VCaP (cell line): ENCODE results near the gene CDK6.
"Not testable (repeated sequence)": the region's sequence is repeated elsewhere in the genome, so short reads cannot be mapped to it uniquely, and the experiment has no call there.

Experiments
- H3K27ac ChIP-seq: fragments of 450-650 bp; 2 replicates; pipeline ENCODE4 v1.5.1; 2017
- CTCF ChIP-seq: fragments of 450-650 bp; conservative IDR thresholded peaks from 2 replicates; pipeline ENCODE4 v1.5.1; 2017; ENCODE audit warnings: mild to moderate bottlenecking, moderate library complexity

The CDK6 gene

GRCh38 chr7:92875719-92876118, 39.3 kb upstream of the CDK6 start:
- H3K27ac ChIP-seq = no peak overlapping the region
- TF ChIP-seq CTCF = no peak

- no peak overlapping the region for H3K27ac ChIP-seq
- no peak for TF ChIP-seq CTCF
These were observed 38.8 kb upstream of the CDK6 start for GRCh38 chr7:92875173-92875572.

GRCh38 chr7:92874567-92874966, 38.2 kb upstream of the CDK6 start:
- H3K27ac ChIP-seq = no peak overlapping the region
- TF ChIP-seq CTCF = no peak

- no peak for TF ChIP-seq CTCF
- H3K27ac ChIP-seq = no peak overlapping the region
These were observed 37.4 kb upstream of the CDK6 start for GRCh38 chr7:92873776-92874175.

- no peak overlapping the region for H3K27ac ChIP-seq
- TF ChIP-seq CTCF = no peak
These were observed 36.3 kb upstream of the CDK6 start for GRCh38 chr7:92872701-92873100.

GRCh38 chr7:92868683-92869293, 32.4 kb upstream of the CDK6 start:
- H3K27ac ChIP-seq = no peak overlapping the region
- no peak for TF ChIP-seq CTCF

- not testable (repeated sequence) for H3K27ac ChIP-seq
These were observed 27.8 kb upstream of the CDK6 start for GRCh38 chr7:92864169-92864568.

- no peak for TF ChIP-seq CTCF
- H3K27ac ChIP-seq = no peak overlapping the region
These were observed 20.1 kb upstream of the CDK6 start for GRCh38 chr7:92856436-92856835.
